Pulmonary artery endothelial cell (primary cell): ENCODE measurements around the gene FZD7. TPM values are rescaled to one million over a fixed set of nuclear protein-coding genes. Genes with fewer than 3 reads are reported as not detected.

Source experiments
- DNase-seq: peaks from one replicate; pipeline ENCODE4 v3.0.0-alpha.2; 2011; ENCODE audit warnings: low read depth, low spot score
- total RNA-seq: library from RNA; depleted of rRNA; stranded (reverse); fragments of >200 nt; gene quantifications from 2 replicates; pipeline ENCODE4 v1.2.3, GENCODE V29; 2014

The FZD7 gene
- total RNA-seq, 1 donor from 2014 or later, result 0.33 TPM

DNA sequence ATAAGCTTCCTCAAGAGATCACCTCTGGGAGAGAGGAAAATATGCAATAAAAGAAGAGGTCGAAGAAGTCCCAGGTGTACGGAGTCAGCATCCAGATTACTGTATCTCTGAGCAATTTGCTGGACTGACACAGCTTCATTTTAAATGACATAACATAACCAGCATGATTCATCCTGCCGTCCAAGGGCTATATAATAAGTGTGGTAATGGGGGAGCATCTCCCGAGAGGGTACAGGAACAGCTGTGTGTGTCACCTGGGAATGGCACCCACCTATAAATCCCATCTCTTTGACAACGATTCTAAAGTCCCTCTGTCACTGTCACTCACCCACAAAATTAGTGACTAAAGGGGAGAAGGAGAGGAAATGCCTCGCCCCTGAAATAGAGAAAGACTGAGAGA, 19.3 kb upstream of the FZD7 start:
- no peak for DNase-seq

- DNase-seq, result no peak
Observed at GRCh38 chr2:202014759-202015211, 18.9 kb upstream of the FZD7 start.

DNA sequence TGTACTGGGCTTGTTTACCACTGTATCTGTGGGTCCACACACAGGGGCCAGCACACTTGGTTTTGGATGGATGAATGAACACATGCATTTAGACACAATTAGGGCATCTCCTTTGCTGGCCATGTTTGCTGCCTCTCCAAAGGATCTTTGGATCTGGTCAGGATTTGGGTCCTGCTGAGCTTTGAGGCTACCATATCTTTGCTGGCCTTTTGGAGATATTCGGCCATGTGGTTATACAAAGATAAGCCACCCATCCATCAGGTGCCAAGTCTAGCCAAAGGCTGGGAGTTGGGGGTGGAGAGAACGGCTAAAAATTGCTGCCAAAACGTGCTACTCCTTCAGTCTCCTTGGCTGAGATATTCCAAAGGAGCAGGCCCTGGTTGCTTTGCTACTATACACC, 18.2 kb upstream of the FZD7 start:
- no peak for DNase-seq

GRCh38 chr2:202016579-202017227, 17.0 kb upstream of the FZD7 start:
- no peak for DNase-seq

GRCh38 chr2:202017940-202018339, 15.7 kb upstream of the FZD7 start:
- no peak for DNase-seq

- no peak for DNase-seq
Observed at GRCh38 chr2:202018950-202019349, 14.7 kb upstream of the FZD7 start.

GRCh38 chr2:202019689-202020450, 13.8 kb upstream of the FZD7 start:
- no peak for DNase-seq

- DNase-seq, result no peak
Observed at GRCh38 chr2:202022755-202023154, 10.9 kb upstream of the FZD7 start.

- DNase-seq, result no peak
Observed at GRCh38 chr2:202023198-202023903, 10.3 kb upstream of the FZD7 start.

GRCh38 chr2:202023904-202024266, 9.8 kb upstream of the FZD7 start:
- DNase-seq, result no peak

- DNase-seq, result no peak
Observed at GRCh38 chr2:202024871-202025270, 8.8 kb upstream of the FZD7 start.

DNA sequence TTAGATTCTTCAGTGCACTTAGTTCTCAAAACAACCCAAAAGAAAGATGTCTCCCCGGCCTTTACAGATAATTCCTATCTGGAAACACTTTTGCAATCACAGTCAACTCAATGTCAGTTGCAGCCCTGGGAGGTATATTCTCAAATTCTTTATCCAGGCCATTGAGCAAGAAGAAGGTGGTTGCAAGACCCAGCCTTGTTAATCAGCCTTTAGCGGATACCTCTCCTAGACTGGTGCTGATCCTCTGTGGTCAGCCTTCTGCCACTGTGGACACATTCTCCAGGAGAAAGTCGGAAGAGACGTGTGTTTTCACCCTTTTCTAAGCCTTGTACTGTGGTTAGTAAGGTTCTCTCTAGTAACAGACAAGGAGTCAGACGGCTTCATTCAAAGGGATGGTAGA, 7.8 kb upstream of the FZD7 start:
- no peak for DNase-seq

DNA sequence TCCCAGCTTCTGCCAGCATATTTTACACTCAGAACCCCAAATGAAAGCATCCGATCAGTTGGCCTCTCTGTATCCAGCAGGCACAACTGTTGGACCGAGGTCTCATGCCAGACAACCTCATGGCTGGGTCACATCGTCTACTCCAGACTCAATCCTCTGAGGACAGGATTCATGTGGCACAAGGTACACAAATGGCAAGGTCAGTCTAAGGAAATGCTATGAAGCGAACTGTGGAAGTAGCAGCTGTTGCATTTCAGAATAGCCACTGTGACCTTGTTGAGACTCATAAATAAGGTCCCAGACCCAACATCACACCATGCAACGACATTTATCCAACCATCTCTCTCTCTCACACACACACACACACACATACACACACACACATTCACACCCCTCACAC, 7.1 kb upstream of the FZD7 start:
- DNase-seq, result no peak

- DNase-seq, result no peak
Observed at GRCh38 chr2:202030691-202031090, 3.0 kb upstream of the FZD7 start.

GRCh38 chr2:202031246-202031951, 2.3 kb upstream of the FZD7 start:
- no peak for DNase-seq

DNA sequence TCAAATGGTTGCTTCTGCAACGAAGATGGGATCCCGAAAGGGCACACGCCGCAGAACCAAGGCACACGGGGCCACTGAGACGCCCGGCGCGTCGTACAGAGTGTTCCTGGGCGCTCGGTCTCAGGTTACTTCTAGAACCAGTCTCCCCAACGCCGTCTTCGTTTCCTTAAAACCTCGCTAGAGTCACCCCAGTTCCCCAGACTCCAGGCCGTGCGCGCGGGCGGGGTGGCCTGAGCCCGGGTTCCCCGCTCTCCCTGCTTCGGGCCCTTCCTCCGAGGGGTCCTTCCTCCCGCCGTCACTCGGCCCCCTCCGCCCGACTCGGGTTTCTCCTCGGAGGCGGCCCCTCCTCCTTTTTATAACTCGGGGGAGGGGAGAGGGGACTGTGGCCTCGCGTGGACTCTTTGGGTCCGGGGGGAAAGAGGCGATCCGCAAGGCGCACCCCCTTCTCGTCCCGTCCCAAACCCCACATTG, 774 bp upstream of the FZD7 start:
- no peak for DNase-seq

- DNase-seq, result no peak
Observed at GRCh38 chr2:202034249-202035088, 814 bp downstream of the FZD7 start.

GRCh38 chr2:202035089-202035940, 1.7 kb downstream of the FZD7 start:
- no peak for DNase-seq

DNA sequence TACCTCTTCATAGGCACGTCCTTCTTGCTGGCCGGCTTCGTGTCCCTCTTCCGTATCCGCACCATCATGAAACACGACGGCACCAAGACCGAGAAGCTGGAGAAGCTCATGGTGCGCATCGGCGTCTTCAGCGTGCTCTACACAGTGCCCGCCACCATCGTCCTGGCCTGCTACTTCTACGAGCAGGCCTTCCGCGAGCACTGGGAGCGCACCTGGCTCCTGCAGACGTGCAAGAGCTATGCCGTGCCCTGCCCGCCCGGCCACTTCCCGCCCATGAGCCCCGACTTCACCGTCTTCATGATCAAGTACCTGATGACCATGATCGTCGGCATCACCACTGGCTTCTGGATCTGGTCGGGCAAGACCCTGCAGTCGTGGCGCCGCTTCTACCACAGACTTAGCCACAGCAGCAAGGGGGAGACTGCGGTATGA, 2.3 kb downstream of the FZD7 start:
- no peak for DNase-seq

- no peak for DNase-seq
Observed at GRCh38 chr2:202036601-202037037, 3.0 kb downstream of the FZD7 start.
